Right ventricle myocardium superior (tissue), 1 donor: Measurements from ENCODE around the gene NUDC. TPM values are rescaled to one million over a fixed set of nuclear protein-coding genes. Genes with fewer than 3 reads are reported as not detected.
"Not testable (repeated sequence)": the region's sequence is repeated elsewhere in the genome, so short reads cannot be mapped to it uniquely, and the experiment has no call there.

Experiments used
- ATAC-seq: fragments of 200-7000 bp; cut with Tn5 transposase; one replicate; pipeline ENCODE4 v1.9.1; 2020; ENCODE audit warnings: mild to moderate bottlenecking; ENCODE audit not compliant: poor library complexity
- DNase-seq: peaks from one replicate; pipeline ENCODE4 v3.0.0-alpha.2; 2020
- intact Hi-C: fragments of 100-400 bp; cut with DNase I; formaldehyde crosslinking; loops from one replicate; pipeline ENCODE4 v1.11.2; 2022
- long read RNA-seq: library from polyadenylated mRNA; unstranded; transcript quantifications from one replicate; pipeline ENCODE4 v2.0.0, GENCODE V29; 2021
- total RNA-seq: library from RNA; stranded (reverse); fragmentation: NEBNext Ultra II Directional; extraction: Animal tissue kit (Norgen Biotek cat#: 25700); gene quantifications from one replicate; pipeline ENCODE4 v1.2.1, GENCODE V29; 2021
- donor health status: DM: no; HTN: yes; CAD: no; lungs with severe emphysema.

NUDC gene
- 78.1 TPM for total RNA-seq
- long read RNA-seq, transcript NUDC-201 (9 exons, 1,800 nt), result major isoform, 363 of 388 reads
- long read RNA-seq, partial matches to known transcripts, result 13 of 388 reads
- long read RNA-seq, other reads (novel, unspliced or antisense), result 12 of 388 reads

- DNase-seq, result peak; percentile 98
- intact Hi-C loops, result no loop called here
- peak; percentile 99 for ATAC-seq
Observed at GRCh38 chr1:26921540-26922430, at the start of gene NUDC. TSS of gene NUDC (plus strand) at chr1:26921743. CDS start at chr1:26921849, 106 bp downstream.

- ATAC-seq, intact Hi-C loops, DNase-seq: not testable (repeated sequence)
Observed at GRCh38 chr1:26873097-26873496, 48.4 kb upstream of the NUDC start.

- no peak for DNase-seq
- intact Hi-C loops, result loop anchor here (5.0 kb wide), 2 partner anchors 63 to 273 kb away; no protein-coding TSS in a partner anchor
- ATAC-seq, result no peak
Observed at GRCh38 chr1:26874896-26875295, 46.6 kb upstream of the NUDC start.

GRCh38 chr1:26877326-26877725 is 44.2 kb upstream of the NUDC start:
- intact Hi-C loops, result loop anchor here (5.0 kb wide), 2 partner anchors 65 to 275 kb away; no protein-coding TSS in a partner anchor
- DNase-seq (no peak), ATAC-seq (no peak)

GRCh38 chr1:26879793-26880192 is 41.8 kb upstream of the NUDC start:
- ATAC-seq (no peak), DNase-seq (no peak)
- intact Hi-C loops, result loop anchor here (5.0 kb wide), 2 partner anchors 67 to 277 kb away; no protein-coding TSS in a partner anchor

GRCh38 chr1:26881611-26882010 is 39.9 kb upstream of the NUDC start:
- intact Hi-C loops, ATAC-seq: not testable (repeated sequence)

GRCh38 chr1:26882696-26883463 is 38.7 kb upstream of the NUDC start:
- no peak for DNase-seq
- intact Hi-C loops, result no loop called here
- no peak for ATAC-seq

More at GRCh38 chr1:26881611-26882010, 39.9 kb upstream of the NUDC start:
- DNase-seq, result not testable (repeated sequence)

GRCh38 chr1:26887125-26887524 is 34.4 kb upstream of the NUDC start:
- intact Hi-C loops, result no loop called here
- ATAC-seq, result no peak
- no peak for DNase-seq

- ATAC-seq, result no peak
- intact Hi-C loops, result no loop called here
- DNase-seq, result no peak
Observed at GRCh38 chr1:26888231-26888630, 33.3 kb upstream of the NUDC start.

GRCh38 chr1:26889551-26890466 is 31.7 kb upstream of the NUDC start, which contains the start of gene GPN2:
TSS of gene GPN2 (minus strand) at chr1:26890283. CDS start at chr1:26890096, 187 bp downstream.
- ATAC-seq, result peak; percentile 95
- peak; percentile 89 for DNase-seq
- intact Hi-C loops, result no loop called here

- ATAC-seq, result peak; percentile 60
- DNase-seq, result no peak
- intact Hi-C loops, result no loop called here
Observed at GRCh38 chr1:26890467-26890796, 31.1 kb upstream of the NUDC start.

GRCh38 chr1:26894263-26894662 is 27.3 kb upstream of the NUDC start:
- intact Hi-C loops, result no loop called here
- DNase-seq (no peak), ATAC-seq (no peak)

- ATAC-seq, result no peak
- no peak for DNase-seq
- intact Hi-C loops, result no loop called here
Observed at GRCh38 chr1:26897351-26897750, 24.2 kb upstream of the NUDC start.

GRCh38 chr1:26900001-26900814 is 21.3 kb upstream of the NUDC start, which contains the start of gene GPATCH3:
TSS of gene GPATCH3 (minus strand) at chr1:26900467. CDS start at chr1:26900442, 25 bp downstream.
- peak; percentile 97 for DNase-seq
- peak; percentile 96 for ATAC-seq
- intact Hi-C loops, result no loop called here

- no peak for ATAC-seq
- intact Hi-C loops, result no loop called here
- DNase-seq, result no peak
Observed at GRCh38 chr1:26900815-26901511, 20.6 kb upstream of the NUDC start.

GRCh38 chr1:26907071-26907917 is 14.2 kb upstream of the NUDC start:
- intact Hi-C loops, result no loop called here
- ATAC-seq (no peak), DNase-seq (no peak)
